ENCODE data around the gene MRPS24. TPM values are rescaled to one million over a fixed set of nuclear protein-coding genes. Genes with fewer than 3 reads are reported as not detected.

MRPS24 gene
- total and polyA plus RNA-seq, 2 donors (not counting 3 experiments of a cell fraction or from before 2014, with no cell fraction given), result 105 to 279 TPM

DNA sequence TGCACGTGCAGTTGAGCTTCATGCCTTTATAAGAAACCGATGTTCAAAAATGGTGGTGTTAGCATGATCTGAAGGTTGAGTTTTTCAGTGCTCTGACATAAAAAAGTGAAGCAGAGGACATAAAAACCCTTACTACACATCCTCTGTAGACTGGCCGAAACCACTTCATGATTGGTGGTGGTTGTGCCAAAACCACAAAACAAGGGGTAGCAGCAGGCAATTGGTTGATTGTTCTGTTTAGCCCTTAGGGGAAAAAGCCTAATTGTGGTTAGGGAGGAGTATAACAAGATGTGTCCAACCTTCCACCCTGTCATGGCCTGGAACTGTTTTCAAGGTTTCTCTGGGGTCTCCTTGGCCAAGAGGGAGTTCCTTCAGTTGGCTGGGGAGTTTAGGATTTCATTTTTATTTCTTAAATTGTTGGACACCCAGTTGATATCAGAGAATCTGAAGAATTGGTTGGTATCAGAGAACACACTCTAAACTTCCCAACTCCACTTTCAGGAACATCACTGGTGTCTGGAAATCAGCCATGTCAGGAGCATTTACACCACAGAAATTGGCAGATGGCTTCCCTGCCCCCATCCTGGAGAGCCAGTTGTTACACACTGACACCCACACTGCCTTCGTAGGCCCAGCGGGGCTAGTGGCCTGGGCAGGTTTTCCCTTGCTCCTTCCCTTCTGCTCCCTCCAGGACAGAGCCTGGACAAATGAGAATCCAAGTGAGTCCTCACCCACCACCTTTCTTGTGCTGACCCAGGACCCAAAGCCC, 18.8 kb downstream of the MRPS24 start:
- Histone ChIP-seq H4K20me1 (replicated peaks; ENCODE audit: control insufficient read depth, extremely low read depth, insufficient read depth, low read length) (no peaks in the 10 kb centered on the region), H3K9me3 (replicated peaks; ENCODE audit: control insufficient read depth, insufficient read depth, low read length) (no peaks in the 10 kb centered on the region), H3K36me3 (ENCODE audit: control insufficient read depth in 2 of 2, extremely low read depth in 1 of 2, insufficient read depth in 2 of 2, low read length in 2 of 2) (no peaks in the 10 kb centered on the region), H3K79me2 (ENCODE audit: control insufficient read depth, insufficient read depth, low read length) (no peaks in the 10 kb centered on the region), H3K9ac (replicated peaks; ENCODE audit: extremely low read depth, insufficient read depth, low read length) (no peak overlapping the region), H3K4me1 (ENCODE audit: control insufficient read depth, extremely low read depth, insufficient read depth, low read length) (no peaks in the 10 kb centered on the region), H3K27ac (ENCODE audit: insufficient read depth, low read depth, low read length) (no peak overlapping the region), H3K27me3 (ENCODE audit: control insufficient read depth in 2 of 2, insufficient read depth in 2 of 2, low read length in 2 of 2) (peaks cover 6 to 7% of the 10 kb centered on the region in 2 experiments), H3K4me2 (ENCODE audit: insufficient read depth, low read length) (no peak overlapping the region), H2AFZ (ENCODE audit: low read depth, low read length) (no peak overlapping the region), H3K9me1 (replicated peaks; ENCODE audit: control insufficient read depth, extremely low read depth, insufficient read depth, low read length) (no peaks in the 10 kb centered on the region), H3K4me3 (replicated peaks in 1 of 3; ENCODE audit: insufficient read depth in 1 of 3, low read depth in 1 of 3, low read length in 3 of 3) (no peak overlapping the region)
- dilution Hi-C loops (cut with MboI; ENCODE audit: extremely low pct_ligation_motif_present, low sequenced_read_pairs), result no loop called here
- DNase-seq (ENCODE audit: low read depth, low spot score), result no peak
- TF ChIP-seq FOS (IDR thresholded peaks at IDR 0.05; ENCODE audit: borderline replicate concordance, insufficient read depth, low read length), result no peak
- TF ChIP-seq MYC (IDR thresholded peaks at IDR 0.05; ENCODE audit: low read depth, low read length), result no peak
- no peak for TF ChIP-seq POLR2A (IDR thresholded peaks at IDR 0.05; ENCODE audit: low read depth, low read length)
- TF ChIP-seq POLR2AphosphoS5 (IDR thresholded peaks at IDR 0.05; ENCODE audit: insufficient read depth, low read depth, low read length), result no peak
- no peak for TF ChIP-seq GATA2 (IDR thresholded peaks at IDR 0.05; ENCODE audit: insufficient read depth, insufficient read length, low read depth, low read length)
- no peak for TF ChIP-seq CTCF (IDR thresholded peaks at IDR 0.05; ENCODE audit: extremely low read depth in 1 of 2, insufficient read depth in 1 of 2, low read depth in 1 of 2, low read length in 2 of 2)
- TF ChIP-seq EZH2 (IDR thresholded peaks at IDR 0.05; ENCODE audit: borderline replicate concordance, low read depth, low read length, severe bottlenecking), result no peak
- TF ChIP-seq, protein P1, sequence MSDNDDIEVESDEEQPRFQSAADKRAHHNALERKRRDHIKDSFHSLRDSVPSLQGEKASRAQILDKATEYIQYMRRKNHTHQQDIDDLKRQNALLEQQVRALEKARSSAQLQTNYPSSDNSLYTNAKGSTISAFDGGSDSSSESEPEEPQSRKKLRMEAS (IDR thresholded peaks at IDR 0.05; ENCODE audit: insufficient read depth, insufficient read length), result no peak
- no peak for TF ChIP-seq JUN (IDR thresholded peaks at IDR 0.05; ENCODE audit: borderline replicate concordance, insufficient read depth, insufficient read length, low read depth)
- ChIA-PET CTCF (interaction anchor here (1.9 kb wide), 1 partner anchor 11 kb away, joined by 9 read pairs; no protein-coding TSS in a partner anchor), POLR2A (no interaction called here)
- intact Hi-C loops (cut with micrococcal nuclease), result no loop called here
- BruUV-seq (replicated peaks), result no TSS peak
- no peak for FAIRE-seq
